Measurements from ENCODE around the gene IGF2BP1.
"Not testable (repeated sequence)": the region's sequence is repeated elsewhere in the genome, so short reads cannot be mapped to it uniquely, and the experiment has no call there.

Gene IGF2BP1

GRCh38 chr17:49021095-49021767 is 24.0 kb downstream of the IGF2BP1 start:
- no peak for DNase-seq

GRCh38 chr17:49021768-49022103 is 24.6 kb downstream of the IGF2BP1 start:
- no peak for DNase-seq

- DNase-seq, result no peak
These were observed 25.3 kb downstream of the IGF2BP1 start for GRCh38 chr17:49022391-49022941.

- no peak for DNase-seq
These were observed 27.3 kb downstream of the IGF2BP1 start for GRCh38 chr17:49024523-49024922.

- not testable (repeated sequence) for DNase-seq
These were observed 29.3 kb downstream of the IGF2BP1 start for GRCh38 chr17:49026447-49026846.

- DNase-seq, result no peak
These were observed 31.1 kb downstream of the IGF2BP1 start for GRCh38 chr17:49028271-49028670.

- DNase-seq, result no peak
These were observed 32.6 kb downstream of the IGF2BP1 start for GRCh38 chr17:49029801-49030200.

- peak; percentile 22 to 32 for DNase-seq
These were observed 35.1 kb downstream of the IGF2BP1 start for GRCh38 chr17:49031965-49032928.

- DNase-seq, result peak; percentile 20 to 44
These were observed 38.5 kb downstream of the IGF2BP1 start for GRCh38 chr17:49035470-49036269.

- no peak for DNase-seq
These were observed 39.1 kb downstream of the IGF2BP1 start for GRCh38 chr17:49036270-49036626.

GRCh38 chr17:49038138-49038537 is 41.0 kb downstream of the IGF2BP1 start:
- DNase-seq, result no peak

- DNase-seq, result no peak
These were observed 41.4 kb downstream of the IGF2BP1 start for GRCh38 chr17:49038544-49038943.

GRCh38 chr17:49039518-49039917 is 42.3 kb downstream of the IGF2BP1 start:
- DNase-seq, result not testable (repeated sequence)

GRCh38 chr17:49041527-49041926 is 44.3 kb downstream of the IGF2BP1 start:
- no peak for DNase-seq

- no peak for DNase-seq
These were observed 48.2 kb downstream of the IGF2BP1 start for GRCh38 chr17:49045376-49045775.

GRCh38 chr17:49046912-49047311 is 49.7 kb downstream of the IGF2BP1 start:
- no peak for DNase-seq

- DNase-seq, result no peak
These were observed 52.1 kb downstream of the IGF2BP1 start for GRCh38 chr17:49049265-49049664.

- DNase-seq, result no peak
These were observed 53.4 kb downstream of the IGF2BP1 start for GRCh38 chr17:49050611-49051010.

- DNase-seq, result no peak
These were observed 54.1 kb downstream of the IGF2BP1 start for GRCh38 chr17:49051269-49051668.

GRCh38 chr17:49053171-49053829 is 56.1 kb downstream of the IGF2BP1 start:
- DNase-seq, result no peak

- DNase-seq, result no peak
These were observed 57.3 kb downstream of the IGF2BP1 start for GRCh38 chr17:49054342-49055092.
